B cell (primary cell): ENCODE data around the gene KIF27. TPM values are rescaled to one million over a fixed set of nuclear protein-coding genes. Genes with fewer than 3 reads are reported as not detected.

Experiments
- ATAC-seq: fragments of 200-7000 bp; cut with Tn5 transposase; one replicate; pipeline ENCODE4 v1.10.0; 2021; ENCODE audit warnings: low read depth, mild to moderate bottlenecking, moderate number of reproducible peaks, moderate library complexity
- CTCF ChIA-PET: fragments of 350-600 bp; sonication (Branson Sonifier 250); formaldehyde crosslinking; loops from one replicate; lab custom pipeline; 2021; ENCODE audit warnings: antibody characterized with exemption, inconsistent platforms; lab: Charles Lee
- POLR2A ChIA-PET: fragments of 350-600 bp; sonication (Branson Sonifier 250); formaldehyde crosslinking; loops from one replicate; lab custom pipeline; 2021; ENCODE audit warnings: antibody characterized with exemption; lab: Charles Lee
- DNase-seq: peaks from one replicate; pipeline ENCODE4 v3.0.0; 2013
- H2AFZ ChIP-seq: 2 replicates; pipeline ENCODE4 v1.6.1; 2012; ENCODE audit warnings: mild to moderate bottlenecking, low read depth, low read length; ENCODE audit not compliant: insufficient read depth, poor library complexity, severe bottlenecking
- H3K27ac ChIP-seq, 2 donors: 1 replicate in 1 of 2; 2 replicates in 1 of 2; pipeline ENCODE4 v1.5.1; 2012 to 2013; ENCODE audit warnings: low read length in 2 of 2, mild to moderate bottlenecking in 2 of 2, moderate library complexity in 1 of 2
- H3K27me3 ChIP-seq, 4 experiments: fragments of 200-600 bp in 1 of 4; sonication (generic) in 1 of 4; replicated peaks in 1 of 4; 1 replicate in 2 of 4; 2 replicates in 2 of 4; pipeline versions ENCODE4 v1.6.1 to v1.7.0; 2013 to 2016; ENCODE audit warnings: low read length in 3 of 4, mild to moderate bottlenecking in 2 of 4, mixed read lengths in 1 of 4, moderate library complexity in 1 of 4; ENCODE audit not compliant: insufficient read depth in 4 of 4, control insufficient read depth in 3 of 4; ENCODE audit errors: control extremely low read depth in 1 of 4
- H3K36me3 ChIP-seq, 2 experiments: replicated peaks in 1 of 2; 1 replicate in 1 of 2; 2 replicates in 1 of 2; pipeline versions ENCODE4 v1.6.1 to v1.7.1; 2013; ENCODE audit warnings: low read length in 1 of 2; ENCODE audit not compliant: insufficient read depth in 2 of 2, control insufficient read depth in 1 of 2; ENCODE audit errors: control extremely low read depth in 1 of 2, extremely low read depth in 1 of 2
- H3K4me1 ChIP-seq, 2 donors: fragments of 200-600 bp in 1 of 2; sonication (generic) in 1 of 2; 1 replicate in 1 of 2; 2 replicates in 1 of 2; pipeline versions ENCODE4 v1.5.1 to v1.6.1; 2013 to 2017; ENCODE audit warnings: low read length in 2 of 2; ENCODE audit not compliant: control insufficient read depth in 2 of 2, insufficient read depth in 2 of 2
- H3K4me2 ChIP-seq: replicated peaks from 2 replicates; pipeline ENCODE3; 2012; ENCODE audit warnings: mild to moderate bottlenecking, low read depth, low read length; ENCODE audit not compliant: poor library complexity, severe bottlenecking
- H3K4me3 ChIP-seq, 5 experiments: fragments of 200-600 bp in 1 of 5; sonication (generic) in 1 of 5; 1 replicate in 3 of 5; 2 replicates in 2 of 5; pipeline versions ENCODE4 v1.5.1 to v1.7.0; 2011 to 2016; ENCODE audit warnings: low read length in 4 of 5, mild to moderate bottlenecking in 4 of 5, low read depth in 2 of 5, control low read depth in 1 of 5, moderate library complexity in 1 of 5; ENCODE audit not compliant: insufficient read depth in 1 of 5; ENCODE audit errors: control extremely low read depth in 1 of 5, extremely low read depth in 1 of 5
- H3K79me2 ChIP-seq: fragments of 200-600 bp; sonication (generic); one replicate; pipeline ENCODE4 v1.6.0; 2016; ENCODE audit warnings: low read length; ENCODE audit not compliant: control insufficient read depth, insufficient read depth
- H3K9ac ChIP-seq: fragments of 200-600 bp; sonication (generic); 2 replicates; pipeline ENCODE4 v1.6.1; 2017; ENCODE audit warnings: mild to moderate bottlenecking, low read length, moderate library complexity
- H3K9me3 ChIP-seq, 3 donors: one replicate each; pipeline versions ENCODE4 v1.6.1 to v1.7.1; 2013; ENCODE audit warnings: low read length in 2 of 3; ENCODE audit not compliant: control insufficient read depth in 2 of 3, insufficient read depth in 1 of 3; ENCODE audit errors: control extremely low read depth in 1 of 3
- H4K20me1 ChIP-seq: 2 replicates; pipeline ENCODE4 v1.6.0; 2012; ENCODE audit warnings: mild to moderate bottlenecking, low read length; ENCODE audit not compliant: insufficient read depth, control insufficient read depth, poor library complexity, severe bottlenecking
- H3K27ac Mint-ChIP-seq: one replicate; pipeline ENCODE4 v1.8.0; 2021; ENCODE audit warnings: mixed read lengths
- H3K27me3 Mint-ChIP-seq: one replicate; pipeline ENCODE4 v1.8.0; 2021; ENCODE audit warnings: mixed read lengths
- H3K4me1 Mint-ChIP-seq: one replicate; pipeline ENCODE4 v1.8.0; 2021; ENCODE audit warnings: mixed read lengths
- H3K4me3 Mint-ChIP-seq: one replicate; pipeline ENCODE4 v1.8.0; 2021; ENCODE audit warnings: mixed read lengths
- H3K9me3 Mint-ChIP-seq: one replicate; pipeline ENCODE4 v1.8.0; 2022; ENCODE audit warnings: mixed read lengths; ENCODE audit not compliant: insufficient read depth
- EZH2 ChIP-seq: IDR thresholded peaks from 2 replicates; pipeline ENCODE4 v1.6.1; 2012; ENCODE audit warnings: borderline replicate concordance, low read depth, mild to moderate bottlenecking, moderate library complexity, low read length; ENCODE audit not compliant: insufficient read depth, poor library complexity, severe bottlenecking
- WGBS: methylation state at CpG from one replicate; pipeline ENCODE4 v1.1.5; 2013; ENCODE audit warnings: missing lambda C conversion rate; ENCODE audit not compliant: insufficient coverage; 5-methylcytosine and 5-hydroxymethylcytosine counted together
- intact Hi-C: fragments of 100-400 bp; cut with micrococcal nuclease; formaldehyde crosslinking; loops from one replicate; pipeline ENCODE4 v1.10.0; 2022
- polyA plus RNA-seq: library from polyadenylated mRNA; depleted of rRNA; stranded (reverse); fragments of >200 nt; gene quantifications from 2 replicates; pipeline ENCODE4 v1.2.3, GENCODE V29; 2012
- total RNA-seq, 2 donors: library from RNA; stranded (reverse); fragments of 120-200 nt in 1 of 2; gene quantifications; 1 replicate in 1 of 2; 2 replicates in 1 of 2; pipeline versions ENCODE4 v1.2.3 to v1.2.4, GENCODE V29; 2013 to 2022
- TF ChIP-seq, protein P1 (sequence below): fragments of 200-600 bp; IDR thresholded peaks from one replicate; pipeline ENCODE4 v1.8.0; 2022; ENCODE audit warnings: antibody characterized with exemption, mild to moderate bottlenecking

The KIF27 gene
- total and polyA plus RNA-seq, 2 donors (not counting 1 experiment from before 2014, with no cell fraction given) = 0.76 to 10.0 TPM

DNA sequence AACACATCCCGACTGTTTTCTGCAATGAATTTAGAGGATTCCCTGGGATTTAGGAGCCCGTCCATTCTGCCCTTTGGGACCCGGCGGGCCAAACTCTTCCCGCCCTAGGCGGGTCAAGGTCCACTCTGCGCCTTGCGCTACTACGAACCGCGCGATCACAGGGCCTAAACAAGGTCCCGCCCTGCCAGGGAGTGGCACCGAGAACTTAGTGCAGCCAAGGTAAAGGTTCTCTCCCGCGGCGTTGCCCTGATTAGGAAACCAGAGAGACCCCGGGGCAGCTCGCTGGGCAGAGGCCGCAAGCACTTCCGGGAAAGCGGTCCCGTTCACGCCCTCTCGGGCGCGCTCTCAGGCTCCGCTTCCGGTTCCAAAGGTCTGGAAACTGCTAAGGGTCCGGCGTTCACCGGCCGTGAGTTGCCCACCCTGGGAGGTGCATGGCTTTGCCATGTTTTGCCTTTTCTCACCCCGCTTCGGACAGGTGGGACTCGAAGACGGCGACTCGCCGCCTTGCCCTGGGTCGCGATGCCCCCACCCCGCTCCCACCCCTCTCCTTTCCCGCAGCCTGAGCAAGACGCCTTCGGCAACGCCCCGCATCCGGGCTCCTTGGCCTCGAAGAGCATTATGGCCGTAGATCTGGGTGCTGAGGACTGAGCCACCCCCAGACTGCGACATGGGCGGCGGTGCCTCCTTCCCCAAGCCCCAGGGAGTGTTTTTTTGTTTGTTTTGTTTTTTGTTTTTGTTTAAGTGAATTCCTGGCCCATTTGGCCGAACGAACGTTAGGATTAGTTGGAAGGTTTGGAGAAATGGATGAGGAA lies 35.4 kb upstream of the KIF27 start:
- H3K4me1 Mint-ChIP-seq = peaks cover 18% of the 10 kb centered on the region
- DNase-seq (peak; percentile 65), ATAC-seq (peak; percentile 73)
- ChIA-PET CTCF (interaction anchor here (1.3 kb wide), 1 partner anchor 22 kb away, joined by 6 read pairs; no protein-coding TSS in a partner anchor), POLR2A (interaction anchor here (2.3 kb wide), 1 partner anchor 24 kb away, joined by 20 read pairs; the partner anchor contains the start of genes HNRNPK and RMI1)
- no peaks in the 10 kb centered on the region for H4K20me1 ChIP-seq
- H3K27ac ChIP-seq = peak overlapping the region; percentile 63 to 72
- no peaks in the 10 kb centered on the region for H3K27me3 Mint-ChIP-seq
- H2AFZ ChIP-seq = peak overlapping the region; percentile 95
- intact Hi-C loops = loop anchor here (1.0 kb wide), 2 partner anchors 24 to 35 kb away; partner anchors contain the start of genes HNRNPK, KIF27 and RMI1
- peak overlapping the region; percentile 81 to 96 (median 90) for H3K4me3 ChIP-seq
- no peaks in the 10 kb centered on the region for H3K27me3 ChIP-seq
- WGBS = 5% methylated on average over 53 of the region's 57 CpGs
- H3K27ac Mint-ChIP-seq = peak overlapping the region; percentile 91
- TF ChIP-seq, protein P1, sequence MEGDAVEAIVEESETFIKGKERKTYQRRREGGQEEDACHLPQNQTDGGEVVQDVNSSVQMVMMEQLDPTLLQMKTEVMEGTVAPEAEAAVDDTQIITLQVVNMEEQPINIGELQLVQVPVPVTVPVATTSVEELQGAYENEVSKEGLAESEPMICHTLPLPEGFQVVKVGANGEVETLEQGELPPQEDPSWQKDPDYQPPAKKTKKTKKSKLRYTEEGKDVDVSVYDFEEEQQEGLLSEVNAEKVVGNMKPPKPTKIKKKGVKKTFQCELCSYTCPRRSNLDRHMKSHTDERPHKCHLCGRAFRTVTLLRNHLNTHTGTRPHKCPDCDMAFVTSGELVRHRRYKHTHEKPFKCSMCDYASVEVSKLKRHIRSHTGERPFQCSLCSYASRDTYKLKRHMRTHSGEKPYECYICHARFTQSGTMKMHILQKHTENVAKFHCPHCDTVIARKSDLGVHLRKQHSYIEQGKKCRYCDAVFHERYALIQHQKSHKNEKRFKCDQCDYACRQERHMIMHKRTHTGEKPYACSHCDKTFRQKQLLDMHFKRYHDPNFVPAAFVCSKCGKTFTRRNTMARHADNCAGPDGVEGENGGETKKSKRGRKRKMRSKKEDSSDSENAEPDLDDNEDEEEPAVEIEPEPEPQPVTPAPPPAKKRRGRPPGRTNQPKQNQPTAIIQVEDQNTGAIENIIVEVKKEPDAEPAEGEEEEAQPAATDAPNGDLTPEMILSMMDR = no peak
- no peak for TF ChIP-seq EZH2
- no peaks in the 10 kb centered on the region for H3K9me3 Mint-ChIP-seq
- peak overlapping the region; percentile 90 for H3K4me3 Mint-ChIP-seq
- H3K36me3 ChIP-seq = no peaks in the 10 kb centered on the region
- no peaks in the 10 kb centered on the region for H3K9me3 ChIP-seq
- H3K4me1 ChIP-seq = peaks cover 8 to 11% of the 10 kb centered on the region in 2 donors
- peak overlapping the region; percentile 72 for H3K9ac ChIP-seq
- peak overlapping the region; percentile 81 for H3K4me2 ChIP-seq
- H3K79me2 ChIP-seq = no peaks in the 10 kb centered on the region
